OCI-LY3 (cell line): ENCODE measurements around the gene P2RX4.
A peak's percentile ranks its signal among the peaks of the same experiment; 100 is the strongest.
"Not testable (repeated sequence)": the region's sequence is repeated elsewhere in the genome, so short reads cannot be mapped to it uniquely, and the experiment has no call there.

Experiments
- H2AFZ ChIP-seq: fragments of 200-600, 300-600 bp; shearing (Covaris generic); 2 replicates; pipeline ENCODE4 v1.6.0; 2014; ENCODE audit warnings: antibody characterized with exemption, low read depth, low read length
- H3K27ac ChIP-seq: fragments of 200-600, 300-600 bp; sonication (generic); 2 replicates; pipeline ENCODE4 v1.5.1; 2014; ENCODE audit warnings: mild to moderate bottlenecking, low read length, moderate library complexity, mixed read lengths
- H3K27me3 ChIP-seq: fragments of 200-600, 300-600 bp; sonication (generic); 2 replicates; pipeline ENCODE4 v1.6.1; 2014; ENCODE audit warnings: low read depth, low read length, mixed read lengths
- H3K36me3 ChIP-seq: fragments of 200-600, 300-600 bp; sonication (generic); replicated peaks from 2 replicates; pipeline ENCODE3; 2014; ENCODE audit warnings: low read depth, low read length, mixed read lengths
- H3K4me1 ChIP-seq: fragments of 300-600, 200-600 bp; sonication (generic); 2 replicates; pipeline ENCODE4 v1.6.1; 2014; ENCODE audit warnings: low read length, mixed read lengths
- H3K4me2 ChIP-seq: fragments of 200-600, 300-600 bp; sonication (generic); 2 replicates; pipeline ENCODE4 v1.6.1; 2014; ENCODE audit warnings: low read length, mixed read lengths
- H3K4me3 ChIP-seq: fragments of 300-600, 200-600 bp; sonication (generic); 2 replicates; pipeline ENCODE4 v1.5.1; 2014; ENCODE audit warnings: antibody characterized with exemption, mild to moderate bottlenecking, low read length, moderate library complexity
- H3K79me2 ChIP-seq: fragments of 300-600, 200-600 bp; shearing (Covaris generic); 2 replicates; pipeline ENCODE4 v1.6.1; 2014; ENCODE audit warnings: mild to moderate bottlenecking, low read length, mixed read lengths
- H3K9ac ChIP-seq: fragments of 300-600, 200-600 bp; shearing (Covaris generic); 2 replicates; pipeline ENCODE4 v1.6.0; 2014; ENCODE audit warnings: mild to moderate bottlenecking, low read length, moderate library complexity
- H3K9me3 ChIP-seq: fragments of 200-600, 300-600 bp; shearing (Covaris generic); 2 replicates; pipeline ENCODE4 v1.6.1; 2014; ENCODE audit warnings: low read length, mixed read lengths; ENCODE audit not compliant: insufficient read depth
- H4K20me1 ChIP-seq: fragments of 200-600, 300-600 bp; sonication (generic); 2 replicates; pipeline ENCODE4 v1.6.1; 2016; ENCODE audit warnings: low read length, mixed read lengths; ENCODE audit not compliant: insufficient read depth
- EZH2phosphoT487 ChIP-seq: fragments of 200-600 bp; shearing (Covaris generic); IDR thresholded peaks from 2 replicates; pipeline ENCODE4 v1.6.1; 2018; ENCODE audit warnings: antibody characterized with exemption, mixed run types, low read depth
- TF ChIP-seq, protein P1 (sequence below): fragments of 200-600, 300-600 bp; sonication (generic); IDR thresholded peaks from 2 replicates; pipeline ENCODE4 v1.5.1; 2014; ENCODE audit warnings: antibody characterized with exemption, low read length, low read depth

The P2RX4 gene

GRCh38 chr12:121203482-121203881 is 6.4 kb upstream of the P2RX4 start:
- H3K4me3 ChIP-seq = no peak overlapping the region
- no peaks in the 10 kb centered on the region for H4K20me1 ChIP-seq
- H3K9me3 ChIP-seq = no peaks in the 10 kb centered on the region
- H3K4me2 ChIP-seq = no peak overlapping the region
- H3K4me1 ChIP-seq = no peaks in the 10 kb centered on the region
- H3K36me3 ChIP-seq = no peaks in the 10 kb centered on the region
- no peak overlapping the region for H3K27ac ChIP-seq
- no peak overlapping the region for H2AFZ ChIP-seq
- no peaks in the 10 kb centered on the region for H3K27me3 ChIP-seq
- no peak for TF ChIP-seq EZH2phosphoT487
- TF ChIP-seq, protein P1, sequence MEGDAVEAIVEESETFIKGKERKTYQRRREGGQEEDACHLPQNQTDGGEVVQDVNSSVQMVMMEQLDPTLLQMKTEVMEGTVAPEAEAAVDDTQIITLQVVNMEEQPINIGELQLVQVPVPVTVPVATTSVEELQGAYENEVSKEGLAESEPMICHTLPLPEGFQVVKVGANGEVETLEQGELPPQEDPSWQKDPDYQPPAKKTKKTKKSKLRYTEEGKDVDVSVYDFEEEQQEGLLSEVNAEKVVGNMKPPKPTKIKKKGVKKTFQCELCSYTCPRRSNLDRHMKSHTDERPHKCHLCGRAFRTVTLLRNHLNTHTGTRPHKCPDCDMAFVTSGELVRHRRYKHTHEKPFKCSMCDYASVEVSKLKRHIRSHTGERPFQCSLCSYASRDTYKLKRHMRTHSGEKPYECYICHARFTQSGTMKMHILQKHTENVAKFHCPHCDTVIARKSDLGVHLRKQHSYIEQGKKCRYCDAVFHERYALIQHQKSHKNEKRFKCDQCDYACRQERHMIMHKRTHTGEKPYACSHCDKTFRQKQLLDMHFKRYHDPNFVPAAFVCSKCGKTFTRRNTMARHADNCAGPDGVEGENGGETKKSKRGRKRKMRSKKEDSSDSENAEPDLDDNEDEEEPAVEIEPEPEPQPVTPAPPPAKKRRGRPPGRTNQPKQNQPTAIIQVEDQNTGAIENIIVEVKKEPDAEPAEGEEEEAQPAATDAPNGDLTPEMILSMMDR = no peak
- H3K9ac ChIP-seq = no peak overlapping the region
- H3K79me2 ChIP-seq = no peaks in the 10 kb centered on the region

DNA sequence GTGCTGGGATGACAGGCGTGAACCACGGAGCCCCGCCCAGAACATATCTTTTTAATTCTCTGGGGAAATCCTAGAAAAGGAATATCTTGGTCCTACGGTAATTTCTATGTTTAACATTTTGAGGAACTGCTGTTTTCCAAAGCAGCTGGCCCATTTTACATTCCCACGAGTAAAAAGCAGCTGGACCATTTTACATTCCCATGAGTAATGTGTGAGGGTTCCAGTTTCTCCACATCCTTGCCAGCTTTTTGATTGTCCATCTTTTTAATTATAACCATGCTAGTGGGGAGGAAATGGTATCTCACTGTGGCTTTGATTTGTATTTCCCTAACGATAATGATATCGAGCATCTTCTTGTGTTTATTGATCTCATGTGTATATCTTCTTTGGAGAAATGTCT is 4.4 kb upstream of the P2RX4 start:
- Histone ChIP-seq H3K27ac (no peak overlapping the region), H4K20me1 (no peaks in the 10 kb centered on the region), H2AFZ (no peak overlapping the region), H3K4me2 (no peak overlapping the region), H3K36me3 (no peaks in the 10 kb centered on the region), H3K9ac (no peak overlapping the region), H3K4me1 (peaks cover 5% of the 10 kb centered on the region), H3K79me2 (peaks cover under 1% of the 10 kb centered on the region; the same call in 1 of the 2 replicates), H3K9me3 (no peaks in the 10 kb centered on the region), H3K4me3 (no peak overlapping the region), H3K27me3 (no peaks in the 10 kb centered on the region)
- TF ChIP-seq, protein P1 = no peak
- no peak for TF ChIP-seq EZH2phosphoT487

GRCh38 chr12:121208571-121208970 is 1.4 kb upstream of the P2RX4 start:
- not testable (repeated sequence) for H3K4me2 ChIP-seq, H4K20me1 ChIP-seq, H3K36me3 ChIP-seq, H3K79me2 ChIP-seq, H3K9me3 ChIP-seq, H3K9ac ChIP-seq, H3K4me3 ChIP-seq, H2AFZ ChIP-seq, H3K27me3 ChIP-seq, H3K27ac ChIP-seq
- peaks cover 10% of the 10 kb centered on the region for H3K4me1 ChIP-seq

GRCh38 chr12:121209221-121209620 is 708 bp upstream of the P2RX4 start:
- peaks cover 5% of the 10 kb centered on the region for H3K79me2 ChIP-seq
- no peaks in the 10 kb centered on the region for H3K27me3 ChIP-seq
- no peak overlapping the region for H3K27ac ChIP-seq
- H3K36me3 ChIP-seq = no peaks in the 10 kb centered on the region
- H3K4me3 ChIP-seq = peak overlapping the region; percentile 86
- H4K20me1 ChIP-seq = no peaks in the 10 kb centered on the region
- H2AFZ ChIP-seq = peak overlapping the region; percentile 67; the same call in 1 of the 2 replicates
- peak overlapping the region; percentile 72 for H3K9ac ChIP-seq
- TF ChIP-seq, protein P1 = no peak
- TF ChIP-seq EZH2phosphoT487 = no peak
- H3K4me2 ChIP-seq = peak overlapping the region; percentile 96
- H3K9me3 ChIP-seq = no peaks in the 10 kb centered on the region
- H3K4me1 ChIP-seq = peaks cover 10% of the 10 kb centered on the region

- peaks cover 5% of the 10 kb centered on the region for H3K79me2 ChIP-seq
- H4K20me1 ChIP-seq = no peaks in the 10 kb centered on the region
- H3K9ac ChIP-seq = no peak overlapping the region
- TF ChIP-seq EZH2phosphoT487 = no peak
- TF ChIP-seq, protein P1 = no peak
- no peak overlapping the region for H3K27ac ChIP-seq
- peaks cover 10% of the 10 kb centered on the region for H3K4me1 ChIP-seq
- no peak overlapping the region for H2AFZ ChIP-seq
- no peaks in the 10 kb centered on the region for H3K27me3 ChIP-seq
- no peak overlapping the region for H3K4me3 ChIP-seq
- no peaks in the 10 kb centered on the region for H3K9me3 ChIP-seq
- H3K4me2 ChIP-seq = no peak overlapping the region
- no peaks in the 10 kb centered on the region for H3K36me3 ChIP-seq
Measured at GRCh38 chr12:121212875-121213274, 2.9 kb downstream of the P2RX4 start.
